ENCODE data around the gene SPEG.

- TF ChIP-seq CTCF (IDR thresholded peaks at IDR 0.05; ENCODE audit: low read depth, low read length, poor library complexity, severe bottlenecking), result no peak
- TF ChIP-seq EZH2phosphoT487 (IDR thresholded peaks at IDR 0.05; ENCODE audit: borderline replicate concordance, low read length), result no peak
Measured at GRCh38 chr2:219414857-219415256, 19.8 kb upstream of the SPEG start.

All from DOHH2 (cell line).